Inflammatory macrophage treated with lipopolysaccharide for 4 hours (primary cell): ENCODE results near the gene OR4F15.
"Not testable (repeated sequence)": the region's sequence is repeated elsewhere in the genome, so short reads cannot be mapped to it uniquely, and the experiment has no call there.

Experiments
- DNase-seq: peaks from one replicate; pipeline ENCODE4 v3.0.0-alpha.2; 2020

Gene OR4F15

DNA sequence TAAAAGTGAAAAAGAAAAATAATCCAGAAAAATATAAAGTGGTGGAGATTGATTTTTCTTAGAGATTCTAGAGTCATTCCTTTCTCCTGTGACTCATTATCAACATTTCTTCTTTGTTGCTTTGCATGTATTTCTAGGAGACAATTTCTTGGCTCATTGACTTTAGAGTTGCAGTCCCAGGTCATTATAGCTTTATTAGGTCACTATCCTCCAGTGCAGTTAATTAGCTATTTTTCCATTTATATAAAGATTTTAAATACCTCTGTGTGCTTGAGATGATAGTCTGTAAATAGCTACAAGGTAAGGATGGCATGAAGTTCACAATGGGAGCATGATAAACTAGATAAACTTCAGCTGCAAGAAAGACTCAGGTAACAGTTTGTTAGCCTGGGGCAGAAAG is at the start of gene OR4F15:
Gene OR4F15, plus strand, starts transcription at position 301 of the 400 bp plus-strand sequence. CDS start 5,985 bp downstream, outside the sequence.
- no peak for DNase-seq

DNA sequence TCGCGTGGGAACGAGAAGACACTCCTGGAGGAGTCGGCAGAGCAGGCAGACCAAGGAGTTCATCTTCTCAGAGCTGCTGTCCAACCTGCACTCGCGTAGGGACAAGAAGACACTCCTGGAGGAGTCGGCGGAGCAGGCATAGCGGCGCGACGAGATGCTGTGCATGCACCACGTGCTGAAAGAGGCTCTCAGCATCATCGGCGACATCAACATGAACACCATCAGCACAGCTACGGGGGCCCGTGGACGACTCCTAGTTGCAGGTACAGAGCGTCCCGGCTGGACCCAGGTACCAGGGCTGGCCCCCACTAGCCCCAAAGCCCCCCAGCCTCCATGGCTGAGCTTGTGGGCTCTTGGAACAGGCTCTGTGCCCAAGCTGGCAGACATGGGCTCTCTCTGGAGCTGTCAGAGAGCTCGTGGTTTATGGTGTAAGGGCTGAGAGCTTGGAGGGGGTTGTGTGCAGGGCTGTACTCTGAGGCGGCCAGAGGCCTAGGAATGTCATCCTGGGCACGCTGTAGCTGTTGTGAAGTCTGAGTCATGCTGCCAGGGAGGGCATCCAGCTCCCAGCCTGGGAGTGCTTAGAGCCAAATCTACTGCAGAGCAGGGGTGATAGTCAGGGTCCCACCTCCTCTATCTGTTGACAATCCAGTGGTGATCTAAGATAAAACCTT is 47.2 kb upstream of the OR4F15 start:
- DNase-seq: not testable (repeated sequence)

- DNase-seq: not testable (repeated sequence)
These were observed 46.7 kb upstream of the OR4F15 start for GRCh38 chr15:101765340-101765671.

DNA sequence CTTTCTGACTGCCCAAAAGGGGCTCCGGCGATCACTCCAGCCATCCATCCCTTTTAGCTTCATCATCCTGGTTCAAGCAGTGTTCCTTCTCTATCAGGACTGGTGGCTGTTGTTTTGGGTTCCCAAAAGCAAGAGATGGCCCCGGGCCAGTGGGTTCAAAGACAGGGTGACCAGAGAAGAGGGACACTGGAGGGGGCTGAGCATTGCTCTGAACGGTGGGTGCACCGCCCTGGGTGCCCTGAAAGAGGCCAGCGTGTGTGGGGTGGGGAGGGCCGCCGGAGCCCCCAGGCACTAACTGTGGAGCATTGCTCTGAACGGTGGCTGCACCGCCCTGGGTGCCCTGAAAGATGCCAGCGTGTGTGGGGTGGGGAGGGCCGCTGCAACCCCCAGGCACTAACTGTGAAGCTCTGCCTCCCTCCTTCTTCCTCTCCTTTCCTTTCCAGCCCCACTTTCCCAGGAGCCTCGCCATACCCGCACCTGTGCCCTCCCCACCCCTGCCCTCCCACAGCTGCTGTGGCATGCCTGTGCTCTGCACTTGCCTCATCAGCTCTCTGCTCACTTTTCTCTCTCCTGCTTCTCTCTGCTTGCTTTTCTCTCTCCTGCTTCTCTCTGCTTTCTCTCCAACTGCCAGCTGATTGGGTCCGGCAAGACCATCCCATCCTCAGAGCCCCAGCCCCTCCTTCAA is 46.1 kb upstream of the OR4F15 start:
- no peak for DNase-seq

GRCh38 chr15:101767083-101767640 is 44.8 kb upstream of the OR4F15 start:
- not testable (repeated sequence) for DNase-seq

DNA sequence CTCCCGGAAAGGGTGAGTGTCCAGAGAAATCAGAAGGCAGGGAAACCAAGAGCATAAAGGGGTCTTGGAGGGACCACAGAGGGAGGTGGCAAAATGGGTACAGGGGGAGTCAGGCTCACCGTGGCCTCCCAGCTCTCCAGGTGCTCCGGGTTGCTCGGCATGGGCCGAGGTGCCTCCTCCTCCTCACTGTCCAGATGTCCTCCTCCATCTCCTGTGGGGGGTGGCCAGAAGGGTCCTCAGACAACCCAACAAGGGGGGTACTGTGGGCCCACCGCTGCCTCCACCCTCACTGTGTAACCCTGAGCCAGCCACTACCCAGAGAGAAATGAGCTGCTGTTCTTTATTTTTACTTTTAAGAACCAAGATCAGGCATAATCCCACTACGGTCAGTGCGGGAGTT is 39.1 kb upstream of the OR4F15 start:
- DNase-seq: no peak

DNA sequence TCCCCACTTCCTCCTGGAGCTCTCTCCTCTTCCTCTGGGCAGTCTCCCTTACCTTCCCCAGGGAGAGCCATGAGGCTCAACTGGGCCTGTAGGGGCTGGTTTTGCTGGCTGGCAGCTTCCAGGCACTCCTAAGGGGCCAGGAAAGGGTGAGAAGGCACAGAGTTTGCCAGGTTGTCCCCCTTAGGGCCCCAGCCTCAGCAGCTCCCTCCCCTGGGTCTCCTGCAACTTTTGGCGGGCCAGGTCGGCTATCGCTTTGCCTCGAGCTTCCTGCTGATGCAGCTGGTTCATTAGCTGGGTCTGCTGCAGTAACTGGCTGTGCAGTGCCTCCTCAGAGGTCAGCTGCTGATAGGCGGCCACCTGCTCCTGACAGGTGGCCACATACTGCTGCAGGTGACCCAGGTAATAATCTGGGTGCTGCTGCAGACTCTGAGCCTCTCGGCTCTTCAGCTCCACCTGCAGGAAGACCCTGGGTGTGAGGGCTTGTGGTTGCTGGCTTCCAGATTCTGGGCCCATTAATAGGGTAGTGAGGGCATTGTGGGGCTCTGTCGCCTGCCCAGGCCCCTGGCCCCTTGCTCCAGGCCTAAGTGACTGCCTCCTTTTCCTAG is 38.4 kb upstream of the OR4F15 start:
- DNase-seq: no peak

GRCh38 chr15:101775136-101775535 is 36.9 kb upstream of the OR4F15 start:
- DNase-seq: no peak

- not testable (repeated sequence) for DNase-seq
These were observed 33.4 kb upstream of the OR4F15 start for GRCh38 chr15:101778576-101778975.

GRCh38 chr15:101780225-101780624 is 31.8 kb upstream of the OR4F15 start:
- DNase-seq: not testable (repeated sequence)

GRCh38 chr15:101781928-101782327 is 30.1 kb upstream of the OR4F15 start:
- no peak for DNase-seq

- DNase-seq: no peak
These were observed 27.4 kb upstream of the OR4F15 start for GRCh38 chr15:101784644-101785043.

GRCh38 chr15:101786422-101786821 is 25.6 kb upstream of the OR4F15 start:
- not testable (repeated sequence) for DNase-seq

GRCh38 chr15:101788001-101788400 is 24.0 kb upstream of the OR4F15 start:
- DNase-seq: not testable (repeated sequence)

DNA sequence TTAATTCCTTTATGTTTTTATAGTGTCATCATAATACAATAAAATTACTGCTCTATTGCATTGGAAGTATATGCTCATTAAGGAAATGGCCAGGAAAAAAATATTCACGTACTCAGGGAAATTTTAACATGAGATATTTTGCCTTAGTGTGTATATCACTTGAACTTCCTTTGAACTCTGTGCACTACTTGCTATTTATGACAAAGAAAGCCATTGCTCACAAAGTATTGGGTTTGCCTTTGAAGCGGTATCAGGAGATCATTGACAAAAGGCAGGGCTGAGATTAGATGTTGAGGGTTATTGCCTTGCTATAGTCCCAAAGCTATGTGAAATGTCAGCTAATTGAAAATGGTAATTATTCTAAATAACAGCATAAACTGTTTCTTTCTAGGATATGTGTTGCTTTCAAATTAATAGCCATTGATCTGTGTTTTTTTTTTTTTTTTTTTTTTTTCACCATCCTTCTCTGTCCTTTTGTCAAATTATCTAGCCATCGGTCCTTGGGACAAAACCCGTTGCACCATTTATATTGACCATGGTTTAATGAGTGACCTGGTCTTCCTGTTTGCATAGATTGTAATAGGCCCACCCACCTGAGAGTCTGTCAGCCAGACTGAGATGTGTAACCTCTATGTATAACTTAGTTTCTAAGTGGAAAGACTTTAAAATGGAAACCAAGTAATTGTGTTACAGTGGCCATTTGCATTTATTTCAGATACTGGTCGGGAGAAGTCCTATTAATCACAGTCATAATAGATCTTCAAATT is 23.3 kb upstream of the OR4F15 start:
- DNase-seq: not testable (repeated sequence)

DNA sequence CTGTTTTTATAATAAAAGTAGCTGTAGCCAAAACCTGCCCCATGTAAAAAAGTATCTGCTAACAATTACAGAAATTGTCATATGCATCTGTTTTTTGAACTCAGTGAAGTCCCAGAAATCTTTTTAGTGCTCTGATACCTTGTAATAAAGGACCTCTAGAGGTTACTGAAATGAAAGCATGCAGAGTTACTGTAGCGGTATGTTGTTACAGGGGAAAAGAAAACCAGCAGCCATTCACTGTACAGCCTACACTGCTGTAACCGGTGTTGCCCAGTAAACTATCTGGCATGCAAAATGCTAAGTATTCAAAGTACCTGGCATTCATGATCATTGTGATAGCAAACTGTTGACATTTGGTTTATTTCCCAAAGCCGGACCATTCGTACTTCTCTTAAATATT is 21.3 kb upstream of the OR4F15 start:
- not testable (repeated sequence) for DNase-seq

- not testable (repeated sequence) for DNase-seq
These were observed 18.0 kb upstream of the OR4F15 start for GRCh38 chr15:101793981-101794380.

- DNase-seq: no peak
These were observed 16.5 kb upstream of the OR4F15 start for GRCh38 chr15:101795455-101795854.

DNA sequence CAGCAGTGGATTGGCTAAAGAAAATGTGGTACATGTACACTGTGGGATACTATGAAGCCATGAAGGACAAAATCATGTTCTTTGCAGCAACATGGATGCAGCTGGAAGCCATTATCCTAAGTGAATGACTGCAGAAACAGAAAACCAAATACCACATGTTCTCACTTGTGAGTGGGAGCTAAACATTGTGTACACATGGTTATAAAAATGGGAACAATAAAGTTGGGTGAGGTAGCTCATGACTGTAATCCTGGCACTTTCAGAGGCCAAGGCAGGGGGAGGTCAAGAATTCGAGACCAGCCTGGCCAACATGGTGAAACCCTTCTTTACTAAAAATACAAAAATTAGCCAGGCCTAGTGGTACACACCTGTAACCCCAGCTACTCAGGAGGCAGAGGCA is 12.3 kb upstream of the OR4F15 start:
- no peak for DNase-seq

- no peak for DNase-seq
These were observed 11.0 kb upstream of the OR4F15 start for GRCh38 chr15:101801048-101801447.

DNA sequence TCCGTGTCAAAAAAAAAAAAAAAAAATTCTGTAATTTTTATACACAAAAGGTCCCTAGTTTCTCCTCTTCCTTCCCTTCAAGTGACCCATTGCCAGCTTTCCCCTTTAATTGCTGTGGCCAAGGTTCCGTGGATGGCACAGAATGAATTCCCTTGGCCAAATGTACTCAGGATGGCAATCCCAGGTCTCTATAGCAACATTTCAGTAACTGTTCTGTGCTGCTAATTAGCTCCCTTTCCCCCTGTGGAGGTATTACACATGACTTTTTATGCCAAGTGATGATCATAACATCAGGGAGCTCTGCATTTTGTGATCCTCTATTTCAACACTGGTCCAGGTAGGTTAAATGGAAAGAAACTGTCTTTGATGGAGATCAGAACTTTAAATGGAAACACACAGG is 8.8 kb upstream of the OR4F15 start, which contains the start of gene OR4F6:
Gene OR4F6, plus strand, starts transcription at position 301 of the 400 bp plus-strand sequence. CDS start 2,211 bp downstream, outside the sequence.
- DNase-seq: no peak

GRCh38 chr15:101803676-101804075 is 8.3 kb upstream of the OR4F15 start:
- no peak for DNase-seq

- no peak for DNase-seq
These were observed 7.6 kb upstream of the OR4F15 start for GRCh38 chr15:101804375-101804774.
